GM18907 (cell line): ENCODE data around the gene UBTD2.
"Not testable (repeated sequence)": the region's sequence is repeated elsewhere in the genome, so short reads cannot be mapped to it uniquely, and the experiment has no call there.

Experiments
- ATAC-seq: cut with Tn5 transposase; IDR thresholded peaks from one replicate; pipeline ENCODE4 v1.9.1; 2021; ENCODE audit warnings: mild to moderate bottlenecking, moderate library complexity; ENCODE audit not compliant: unreplicated experiment

Gene UBTD2

DNA sequence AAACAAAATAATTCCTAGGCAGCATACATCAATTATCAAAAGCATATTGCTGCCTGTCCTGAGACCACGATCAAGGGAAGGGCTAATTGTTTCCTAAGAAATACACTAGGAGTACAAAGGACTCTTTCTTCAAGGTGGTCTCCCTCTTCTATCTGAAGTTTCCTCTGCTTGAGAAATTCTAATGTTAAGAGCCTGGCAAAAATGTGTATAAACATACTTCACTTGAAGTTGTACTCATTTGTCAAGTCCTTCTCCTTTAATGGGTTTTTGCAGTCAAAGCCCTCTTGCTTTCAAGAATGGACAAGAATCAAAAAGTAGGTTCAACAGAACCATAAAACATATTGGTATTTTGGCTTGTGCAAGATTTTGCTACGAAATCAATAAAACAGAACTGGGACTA, 31.1 kb downstream of the UBTD2 start:
- ATAC-seq: no peak

GRCh38 chr5:172251419-172251818, 32.1 kb downstream of the UBTD2 start:
- ATAC-seq: no peak

- no peak for ATAC-seq
These were observed 34.9 kb downstream of the UBTD2 start for GRCh38 chr5:172248637-172249036.

GRCh38 chr5:172245703-172246125, 37.9 kb downstream of the UBTD2 start:
- no peak for ATAC-seq

- ATAC-seq: no peak
These were observed 38.5 kb downstream of the UBTD2 start for GRCh38 chr5:172245046-172245445.

- no peak for ATAC-seq
These were observed 40.3 kb downstream of the UBTD2 start for GRCh38 chr5:172243302-172243701.

- ATAC-seq: no peak
These were observed 45.2 kb downstream of the UBTD2 start for GRCh38 chr5:172238334-172238733.

- ATAC-seq: no peak
These were observed 47.5 kb downstream of the UBTD2 start for GRCh38 chr5:172235827-172236736.

DNA sequence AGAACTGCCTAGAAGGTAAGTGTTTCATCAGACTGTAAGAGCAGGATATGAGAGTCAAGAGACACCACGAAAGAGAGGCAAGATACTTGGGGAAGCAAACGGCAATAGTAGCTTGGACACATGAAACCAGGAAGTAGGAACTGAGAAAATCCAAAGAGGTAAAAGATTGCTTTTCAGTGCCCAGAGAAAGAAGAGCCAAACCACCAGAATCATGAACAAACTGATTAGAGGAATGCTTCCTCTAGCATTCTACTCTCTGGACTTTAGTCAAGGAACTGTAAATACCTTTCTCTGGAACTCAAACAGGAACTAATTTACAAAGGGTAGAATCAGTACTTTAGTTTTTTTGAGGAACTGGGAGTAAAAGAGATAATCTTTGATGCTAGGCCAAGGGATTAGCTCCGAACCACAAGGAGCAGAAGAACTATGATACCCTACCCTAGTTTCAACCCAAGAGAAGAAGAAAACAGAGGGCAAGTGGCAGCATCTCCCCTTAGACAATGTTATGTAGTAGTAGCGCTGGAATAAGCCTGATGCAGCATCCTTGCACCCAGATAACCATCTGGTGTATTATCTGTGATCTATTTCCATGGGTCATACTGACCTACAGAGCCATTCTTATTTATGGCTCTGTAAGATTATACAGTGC, 48.3 kb downstream of the UBTD2 start:
- ATAC-seq: peak; percentile 48

DNA sequence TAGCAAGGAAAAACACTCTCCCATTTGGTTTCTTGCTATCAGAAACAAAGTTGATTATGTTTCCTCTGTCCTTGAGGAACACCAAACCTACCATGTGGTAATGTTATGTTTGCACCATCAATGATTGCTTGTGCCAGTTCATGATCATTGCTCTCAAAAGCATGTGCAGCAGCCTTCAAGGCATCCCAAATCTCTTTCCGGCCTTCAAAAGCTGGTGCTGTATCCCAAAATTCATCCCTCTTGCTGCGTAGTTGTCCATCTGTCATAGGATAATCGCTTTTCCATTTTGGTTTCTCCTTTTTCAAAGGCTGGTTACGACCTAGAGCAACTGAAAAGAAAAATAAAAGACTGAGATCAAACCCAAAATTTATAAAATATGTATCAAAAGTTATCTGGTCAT, 49.5 kb downstream of the UBTD2 start:
- ATAC-seq: no peak

DNA sequence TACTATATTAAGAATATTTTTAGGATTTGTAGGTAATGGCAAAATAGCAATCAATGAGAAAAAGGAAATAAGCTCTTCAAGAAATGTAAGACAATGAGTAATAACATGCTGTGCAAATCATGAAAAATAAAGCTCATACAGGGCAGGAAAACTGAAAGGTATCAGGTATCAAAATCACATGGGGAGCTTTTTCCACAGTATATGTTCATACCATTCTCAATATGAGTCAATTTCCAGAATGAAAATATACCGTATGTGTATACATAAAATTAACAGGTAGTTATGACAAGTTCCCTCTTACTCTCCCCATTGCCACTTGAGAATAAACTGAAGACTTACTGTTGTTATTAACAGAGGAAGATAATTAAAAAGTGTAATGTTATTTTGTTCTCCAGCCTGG, 53.7 kb downstream of the UBTD2 start:
- ATAC-seq: no peak

GRCh38 chr5:172224996-172225395, 58.6 kb downstream of the UBTD2 start:
- ATAC-seq: no peak

GRCh38 chr5:172223901-172224873, 59.4 kb downstream of the UBTD2 start:
- ATAC-seq: peak; percentile 89

GRCh38 chr5:172219296-172219695, 64.3 kb downstream of the UBTD2 start:
- ATAC-seq: no peak

GRCh38 chr5:172216345-172216744, 67.2 kb downstream of the UBTD2 start:
- no peak for ATAC-seq

DNA sequence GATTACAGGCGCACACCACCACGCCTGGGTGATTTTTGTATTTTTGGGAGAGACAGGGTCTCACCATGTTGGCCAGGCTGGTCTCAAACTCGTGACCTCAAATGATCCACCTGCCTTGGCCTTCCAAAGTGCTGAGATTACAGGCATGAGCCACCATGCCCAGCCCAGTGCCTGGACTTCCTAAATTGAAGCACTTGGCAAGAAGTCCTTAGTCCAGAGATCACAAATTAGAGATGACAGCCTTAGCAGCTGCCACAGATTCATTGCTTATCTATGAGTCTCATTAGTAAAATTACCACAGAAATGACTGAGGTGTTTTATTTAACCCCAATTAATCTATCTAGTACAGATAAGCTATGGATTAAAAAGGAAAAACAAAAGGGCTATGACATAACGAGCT, 70.4 kb downstream of the UBTD2 start:
- ATAC-seq: no peak

GRCh38 chr5:172211676-172212075, 71.9 kb downstream of the UBTD2 start:
- no peak for ATAC-seq

DNA sequence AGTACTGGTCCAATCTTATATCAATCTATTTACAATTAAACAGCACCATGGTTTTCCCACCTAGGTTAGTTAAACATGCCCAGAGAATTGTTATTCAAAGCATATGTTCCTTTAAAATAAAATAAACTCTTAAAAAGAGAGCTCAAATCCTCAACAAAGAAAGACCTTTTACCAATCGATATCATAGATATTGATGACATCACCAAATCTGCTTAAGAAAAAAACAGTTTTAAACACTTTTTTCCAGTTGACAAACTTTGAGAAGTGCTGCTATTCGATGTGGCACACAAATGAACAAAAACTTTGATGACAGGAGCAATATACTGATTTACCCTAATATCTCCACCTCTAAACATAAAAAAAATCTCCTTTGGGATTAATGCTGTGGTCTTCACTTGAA, 73.8 kb downstream of the UBTD2 start:
- no peak for ATAC-seq

- no peak for ATAC-seq
These were observed 76.1 kb downstream of the UBTD2 start for GRCh38 chr5:172207511-172207910.

GRCh38 chr5:172205984-172206383, 77.6 kb downstream of the UBTD2 start:
- ATAC-seq: not testable (repeated sequence)

DNA sequence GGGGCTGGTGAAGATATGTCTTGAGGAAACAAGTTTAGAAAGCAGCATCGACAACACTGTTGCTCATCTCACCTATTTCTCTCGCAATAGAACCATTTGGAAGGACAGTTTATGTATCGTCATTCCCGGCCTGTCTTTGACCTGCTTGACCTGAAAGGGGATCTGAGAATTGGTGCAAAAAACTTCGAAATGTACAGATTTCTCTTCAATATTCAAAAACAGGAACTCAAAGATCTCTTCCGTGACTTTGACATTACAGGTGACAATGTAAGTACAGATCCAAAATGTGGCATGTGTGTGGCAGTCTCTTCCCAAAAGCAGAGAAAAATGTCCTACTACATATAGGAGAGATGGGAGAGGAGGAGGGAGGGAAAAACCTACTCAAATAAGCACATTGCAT, 83.1 kb downstream of the UBTD2 start:
- ATAC-seq: no peak
